ENCODE measurements around the gene CACNG1.

The CACNG1 gene

DNA sequence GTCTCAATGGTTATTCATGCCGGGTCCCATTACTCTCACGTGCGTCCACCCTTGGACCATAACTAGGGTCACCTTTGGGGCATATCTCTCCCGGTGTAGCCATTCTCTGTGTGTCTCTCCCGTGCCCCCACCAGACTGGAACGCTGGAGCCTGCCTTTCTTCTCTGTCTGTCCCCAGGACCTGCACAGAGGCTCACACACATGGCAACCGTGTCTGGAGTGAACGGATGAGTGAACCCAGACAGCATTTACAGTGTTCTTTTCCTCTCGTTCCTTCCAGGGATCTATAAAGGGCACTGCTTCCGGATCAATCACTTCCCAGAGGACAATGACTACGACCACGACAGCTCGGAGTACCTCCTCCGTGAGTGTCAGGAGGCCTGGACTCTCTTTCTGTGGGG lies 26.4 kb upstream of the CACNG1 start:
- H3K36me3 ChIP-seq (ENCODE audit: control insufficient read depth, insufficient read depth, low read length) = no peaks in the 10 kb centered on the region
- no peak overlapping the region for H3K9ac ChIP-seq (ENCODE audit: low read length)
- H3K4me3 ChIP-seq (ENCODE audit: low read length) = no peak overlapping the region
- no peak overlapping the region for H3K27ac ChIP-seq (ENCODE audit: low read depth, low read length)
- H3K27me3 ChIP-seq (ENCODE audit: control insufficient read depth, insufficient read depth, low read length) = no peaks in the 10 kb centered on the region
- H3K4me1 ChIP-seq (ENCODE audit: control insufficient read depth, insufficient read depth, low read length) = no peaks in the 10 kb centered on the region

DNA sequence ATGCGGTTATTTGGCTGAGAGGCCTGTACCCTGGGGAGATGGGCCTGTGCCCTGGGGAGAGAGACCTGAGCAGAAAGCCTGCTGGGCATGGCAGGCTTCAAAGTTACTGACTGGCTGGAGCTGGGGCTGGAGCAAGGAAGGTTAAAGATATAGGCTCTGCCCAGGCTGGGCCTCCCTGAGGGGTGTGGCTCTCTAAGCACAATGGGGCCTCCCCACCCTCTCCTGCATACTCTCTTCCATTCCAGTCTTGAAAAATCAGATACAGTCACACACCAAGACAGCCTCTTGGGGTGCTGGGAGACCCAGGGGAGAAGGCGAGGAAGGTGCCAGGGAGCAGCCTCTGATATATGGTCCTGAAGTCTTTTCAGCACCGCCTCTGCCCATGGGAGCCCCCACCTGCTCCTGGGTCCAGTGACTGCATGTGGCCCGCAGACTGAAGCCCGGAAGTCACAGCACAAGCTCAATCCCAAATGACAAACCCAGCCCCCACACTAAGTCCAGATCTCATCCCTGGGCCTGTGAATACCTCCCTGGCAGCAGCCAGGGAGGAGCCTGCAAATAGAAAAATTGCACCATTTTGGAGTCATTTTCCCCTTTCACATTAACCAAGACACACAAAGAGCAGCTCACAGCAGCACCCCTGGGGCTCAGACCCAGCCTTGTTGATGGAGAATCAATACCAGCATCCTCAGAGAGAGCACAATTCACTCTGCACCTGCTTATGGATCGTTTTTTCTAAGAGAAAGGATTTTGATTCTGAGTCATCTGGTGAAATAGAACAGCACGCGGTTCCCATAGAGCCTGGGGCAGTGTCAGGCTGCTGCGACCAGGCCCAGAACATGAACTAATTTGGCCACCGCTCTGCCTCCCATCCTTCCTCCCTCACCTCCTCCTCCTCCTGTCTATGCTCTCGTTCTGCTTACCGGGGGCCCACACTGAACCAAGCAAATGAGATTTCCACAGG lies 25.6 kb upstream of the CACNG1 start:
- H3K4me1 ChIP-seq (ENCODE audit: control insufficient read depth, insufficient read depth, low read length) = no peaks in the 10 kb centered on the region
- H3K27me3 ChIP-seq (ENCODE audit: control insufficient read depth, insufficient read depth, low read length) = no peaks in the 10 kb centered on the region
- no peak overlapping the region for H3K4me3 ChIP-seq (ENCODE audit: low read length)
- H3K36me3 ChIP-seq (ENCODE audit: control insufficient read depth, insufficient read depth, low read length) = no peaks in the 10 kb centered on the region
- H3K27ac ChIP-seq (ENCODE audit: low read depth, low read length) = no peak overlapping the region
- H3K9ac ChIP-seq (ENCODE audit: low read length) = no peak overlapping the region

DNA sequence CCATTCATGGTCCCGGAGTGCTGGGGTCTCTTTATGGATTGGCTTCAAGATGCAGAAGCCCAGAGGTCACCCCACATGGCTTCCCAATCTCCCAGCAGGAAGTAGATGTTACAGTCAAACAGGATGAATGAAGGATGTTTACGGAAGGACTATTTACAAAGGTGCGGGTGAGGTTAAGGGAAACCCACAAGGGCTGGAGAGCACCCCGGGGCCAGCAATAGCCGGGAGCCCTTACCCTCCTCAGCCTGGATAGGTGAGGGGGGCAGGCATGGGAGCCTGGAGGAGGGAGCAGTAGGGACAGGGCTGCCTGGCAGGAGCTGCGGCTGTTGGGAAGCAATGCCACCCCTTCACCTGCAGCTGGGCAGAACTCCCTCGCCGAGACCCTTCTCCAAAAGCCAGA lies 24.5 kb upstream of the CACNG1 start:
- H3K9ac ChIP-seq (ENCODE audit: low read length) = no peak overlapping the region
- no peak overlapping the region for H3K27ac ChIP-seq (ENCODE audit: low read depth, low read length)
- no peaks in the 10 kb centered on the region for H3K36me3 ChIP-seq (ENCODE audit: control insufficient read depth, insufficient read depth, low read length)
- no peaks in the 10 kb centered on the region for H3K27me3 ChIP-seq (ENCODE audit: control insufficient read depth, insufficient read depth, low read length)
- H3K4me3 ChIP-seq (ENCODE audit: low read length) = no peak overlapping the region
- no peaks in the 10 kb centered on the region for H3K4me1 ChIP-seq (ENCODE audit: control insufficient read depth, insufficient read depth, low read length)

- Histone ChIP-seq H3K4me1 (ENCODE audit: control insufficient read depth, insufficient read depth, low read length) (no peaks in the 10 kb centered on the region), H3K27ac (ENCODE audit: low read depth, low read length) (no peak overlapping the region), H3K27me3 (ENCODE audit: control insufficient read depth, insufficient read depth, low read length) (no peaks in the 10 kb centered on the region), H3K4me3 (ENCODE audit: low read length) (no peak overlapping the region), H3K9ac (ENCODE audit: low read length) (no peak overlapping the region), H3K36me3 (ENCODE audit: control insufficient read depth, insufficient read depth, low read length) (no peaks in the 10 kb centered on the region)
These were observed 24.0 kb upstream of the CACNG1 start for GRCh38 chr17:67020293-67020766.

GRCh38 chr17:67021196-67021595 lies 23.2 kb upstream of the CACNG1 start:
- Histone ChIP-seq H3K27ac (ENCODE audit: low read depth, low read length) (no peak overlapping the region), H3K4me3 (ENCODE audit: low read length) (no peak overlapping the region), H3K36me3 (ENCODE audit: control insufficient read depth, insufficient read depth, low read length) (no peaks in the 10 kb centered on the region), H3K27me3 (ENCODE audit: control insufficient read depth, insufficient read depth, low read length) (no peaks in the 10 kb centered on the region), H3K9ac (ENCODE audit: low read length) (no peak overlapping the region), H3K4me1 (ENCODE audit: control insufficient read depth, insufficient read depth, low read length) (no peaks in the 10 kb centered on the region)

DNA sequence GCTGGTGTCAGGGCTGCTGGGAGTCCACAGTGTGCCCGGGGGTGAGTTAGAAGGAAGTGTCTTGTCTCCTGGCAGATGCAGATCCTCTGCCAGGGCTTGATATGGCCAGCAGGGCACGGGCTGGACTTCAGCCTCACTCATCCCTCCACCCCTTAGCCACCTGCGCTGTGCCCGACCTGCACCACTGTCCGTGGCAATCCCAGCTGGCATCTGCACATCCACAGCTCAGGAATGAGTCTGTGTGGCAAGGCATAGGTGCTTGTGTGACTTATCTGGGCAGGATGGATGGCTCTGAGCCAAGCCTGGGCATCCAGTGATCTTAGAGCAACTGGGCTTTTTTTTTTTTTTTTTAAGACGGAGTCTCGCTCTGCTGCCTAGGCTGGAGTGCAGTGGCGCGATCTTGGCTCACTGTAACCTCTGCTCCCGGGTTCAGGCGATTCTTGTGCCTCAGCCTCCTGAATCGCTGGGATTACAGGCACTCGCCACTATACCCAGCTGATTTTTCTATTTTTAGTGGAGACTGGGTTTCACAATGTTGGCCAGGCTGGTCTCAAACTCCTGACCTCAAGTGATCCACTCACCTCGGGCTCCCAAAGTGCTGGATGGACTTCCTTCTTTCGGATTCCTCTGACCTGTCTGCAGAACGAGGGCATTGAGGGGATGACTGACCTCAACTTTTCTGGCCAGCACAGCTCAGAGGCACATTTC lies 22.5 kb upstream of the CACNG1 start:
- H3K4me1 ChIP-seq (ENCODE audit: control insufficient read depth, insufficient read depth, low read length) = no peaks in the 10 kb centered on the region
- H3K9ac ChIP-seq (ENCODE audit: low read length) = no peak overlapping the region
- H3K36me3 ChIP-seq (ENCODE audit: control insufficient read depth, insufficient read depth, low read length) = no peaks in the 10 kb centered on the region
- H3K27ac ChIP-seq (ENCODE audit: low read depth, low read length) = no peak overlapping the region
- no peak overlapping the region for H3K4me3 ChIP-seq (ENCODE audit: low read length)
- no peaks in the 10 kb centered on the region for H3K27me3 ChIP-seq (ENCODE audit: control insufficient read depth, insufficient read depth, low read length)

GRCh38 chr17:67022451-67022810 lies 21.9 kb upstream of the CACNG1 start:
- Histone ChIP-seq H3K27ac (ENCODE audit: low read depth, low read length) (no peak overlapping the region), H3K9ac (ENCODE audit: low read length) (no peak overlapping the region), H3K4me3 (ENCODE audit: low read length) (no peak overlapping the region), H3K4me1 (ENCODE audit: control insufficient read depth, insufficient read depth, low read length) (no peaks in the 10 kb centered on the region), H3K27me3 (ENCODE audit: control insufficient read depth, insufficient read depth, low read length) (no peaks in the 10 kb centered on the region), H3K36me3 (ENCODE audit: control insufficient read depth, insufficient read depth, low read length) (no peaks in the 10 kb centered on the region)

DNA sequence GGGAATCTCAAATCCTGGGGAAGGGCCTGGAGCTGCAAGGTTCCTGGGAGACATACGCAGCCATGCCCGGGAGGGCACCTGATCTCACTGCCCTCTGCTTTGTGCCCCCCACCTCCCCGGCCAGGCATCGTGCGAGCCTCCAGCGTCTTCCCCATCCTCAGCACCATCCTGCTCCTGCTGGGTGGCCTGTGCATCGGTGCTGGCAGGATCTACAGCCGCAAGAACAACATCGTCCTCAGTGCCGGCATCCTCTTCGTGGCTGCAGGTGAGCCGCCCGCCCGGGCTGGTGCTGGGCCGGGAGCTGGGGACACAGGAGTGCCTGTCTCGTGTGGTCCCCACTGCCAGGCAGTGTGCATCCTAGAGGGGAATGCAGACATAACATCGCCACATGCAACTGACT lies 19.6 kb upstream of the CACNG1 start:
- no peak overlapping the region for H3K4me3 ChIP-seq (ENCODE audit: low read length)
- no peaks in the 10 kb centered on the region for H3K27me3 ChIP-seq (ENCODE audit: control insufficient read depth, insufficient read depth, low read length)
- H3K4me1 ChIP-seq (ENCODE audit: control insufficient read depth, insufficient read depth, low read length) = no peaks in the 10 kb centered on the region
- H3K27ac ChIP-seq (ENCODE audit: low read depth, low read length) = no peak overlapping the region
- no peaks in the 10 kb centered on the region for H3K36me3 ChIP-seq (ENCODE audit: control insufficient read depth, insufficient read depth, low read length)
- H3K9ac ChIP-seq (ENCODE audit: low read length) = no peak overlapping the region

- no peaks in the 10 kb centered on the region for H3K27me3 ChIP-seq (ENCODE audit: control insufficient read depth, insufficient read depth, low read length)
- H3K36me3 ChIP-seq (ENCODE audit: control insufficient read depth, insufficient read depth, low read length) = no peaks in the 10 kb centered on the region
- no peaks in the 10 kb centered on the region for H3K4me1 ChIP-seq (ENCODE audit: control insufficient read depth, insufficient read depth, low read length)
- H3K27ac ChIP-seq (ENCODE audit: low read depth, low read length) = no peak overlapping the region
- no peak overlapping the region for H3K4me3 ChIP-seq (ENCODE audit: low read length)
- no peak overlapping the region for H3K9ac ChIP-seq (ENCODE audit: low read length)
These were observed 19.1 kb upstream of the CACNG1 start for GRCh38 chr17:67025216-67025792.

- no peaks in the 10 kb centered on the region for H3K4me1 ChIP-seq (ENCODE audit: control insufficient read depth, insufficient read depth, low read length)
- H3K9ac ChIP-seq (ENCODE audit: low read length) = no peak overlapping the region
- no peak overlapping the region for H3K27ac ChIP-seq (ENCODE audit: low read depth, low read length)
- no peak overlapping the region for H3K4me3 ChIP-seq (ENCODE audit: low read length)
- no peaks in the 10 kb centered on the region for H3K36me3 ChIP-seq (ENCODE audit: control insufficient read depth, insufficient read depth, low read length)
- H3K27me3 ChIP-seq (ENCODE audit: control insufficient read depth, insufficient read depth, low read length) = no peaks in the 10 kb centered on the region
These were observed 18.0 kb upstream of the CACNG1 start for GRCh38 chr17:67026341-67026740.

DNA sequence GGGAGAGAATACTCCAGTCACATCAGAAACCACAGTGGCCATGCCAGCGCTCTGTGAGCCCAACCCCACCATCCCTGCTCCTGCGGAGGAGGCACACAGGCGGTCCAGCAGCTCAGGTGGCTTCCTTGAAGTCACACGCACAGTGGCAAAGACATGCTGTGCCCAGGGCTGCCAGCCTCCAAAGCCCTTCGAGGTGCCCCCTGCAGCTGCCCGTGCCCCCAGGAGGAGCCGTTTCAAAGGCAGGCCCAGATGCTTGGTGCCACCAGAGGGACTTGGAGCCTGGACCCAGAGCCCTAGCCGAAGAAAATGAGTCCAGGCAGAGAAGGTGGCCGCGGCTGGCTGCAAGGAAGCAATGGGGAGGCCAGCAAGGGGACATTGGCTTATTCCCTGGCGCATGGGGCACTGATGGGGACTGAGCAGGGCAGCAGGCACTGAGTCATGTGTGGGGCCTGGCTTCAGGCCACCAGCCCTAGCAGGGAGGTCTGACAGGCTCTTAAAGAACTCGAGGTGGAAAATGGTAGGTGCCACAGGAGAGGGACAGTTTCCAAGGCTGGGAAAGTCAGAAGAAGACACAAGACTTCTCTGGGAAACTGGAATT lies 17.2 kb upstream of the CACNG1 start:
- H3K9ac ChIP-seq (ENCODE audit: low read length) = no peak overlapping the region
- H3K4me1 ChIP-seq (ENCODE audit: control insufficient read depth, insufficient read depth, low read length) = no peaks in the 10 kb centered on the region
- no peaks in the 10 kb centered on the region for H3K36me3 ChIP-seq (ENCODE audit: control insufficient read depth, insufficient read depth, low read length)
- H3K27ac ChIP-seq (ENCODE audit: low read depth, low read length) = no peak overlapping the region
- H3K27me3 ChIP-seq (ENCODE audit: control insufficient read depth, insufficient read depth, low read length) = no peaks in the 10 kb centered on the region
- H3K4me3 ChIP-seq (ENCODE audit: low read length) = no peak overlapping the region

- Histone ChIP-seq H3K27ac (ENCODE audit: low read depth, low read length) (no peak overlapping the region), H3K9ac (ENCODE audit: low read length) (no peak overlapping the region), H3K4me3 (ENCODE audit: low read length) (no peak overlapping the region), H3K4me1 (ENCODE audit: control insufficient read depth, insufficient read depth, low read length) (no peaks in the 10 kb centered on the region), H3K27me3 (ENCODE audit: control insufficient read depth, insufficient read depth, low read length) (no peaks in the 10 kb centered on the region), H3K36me3 (ENCODE audit: control insufficient read depth, insufficient read depth, low read length) (no peaks in the 10 kb centered on the region)
These were observed 13.7 kb upstream of the CACNG1 start for GRCh38 chr17:67030641-67031040.
